Activated T-helper 1 cell treated with anti-CD3 and anti-CD28 coated beads, Interleukin-2, amount 50 U/mL, for 16 hours (primary cell): ENCODE measurements around the gene KCNK16.

Experiments used
- DNase-seq, 2 donors: peaks; one replicate each; pipeline ENCODE4 v3.0.0-alpha.2; 2020; ENCODE audit warnings: low read depth in 1 of 2, low spot score in 1 of 2

Gene KCNK16

GRCh38 chr6:39322306-39322850 is at the start of gene KCNK16:
KCNK16 (minus strand) TSS chr6:39322702; CDS start chr6:39322540, 162 bp downstream.
- DNase-seq, result no peak

- DNase-seq, result no peak
These were observed 47.9 kb upstream of the KCNK16 start for GRCh38 chr6:39370390-39370789.

- no peak for DNase-seq
These were observed 47.5 kb upstream of the KCNK16 start for GRCh38 chr6:39369987-39370386.

- DNase-seq, result no peak
These were observed 45.2 kb upstream of the KCNK16 start for GRCh38 chr6:39367700-39368099.

GRCh38 chr6:39366931-39367618 is 44.6 kb upstream of the KCNK16 start:
- DNase-seq, result no peak

- DNase-seq, result no peak
These were observed 43.0 kb upstream of the KCNK16 start for GRCh38 chr6:39365281-39366074.

GRCh38 chr6:39363280-39363679 is 40.8 kb upstream of the KCNK16 start:
- no peak for DNase-seq

GRCh38 chr6:39362487-39362865 is 40.0 kb upstream of the KCNK16 start:
- no peak for DNase-seq

GRCh38 chr6:39361657-39362486 is 39.4 kb upstream of the KCNK16 start:
- DNase-seq, result peak; percentile 7 to 16

- DNase-seq, result no peak
These were observed 37.9 kb upstream of the KCNK16 start for GRCh38 chr6:39360378-39360777.

- DNase-seq, result no peak
These were observed 35.6 kb upstream of the KCNK16 start for GRCh38 chr6:39357998-39358686.

GRCh38 chr6:39353698-39354315 is 31.3 kb upstream of the KCNK16 start:
- no peak for DNase-seq

GRCh38 chr6:39350723-39351505 is 28.4 kb upstream of the KCNK16 start:
- DNase-seq, result no peak

GRCh38 chr6:39348740-39349139 is 26.2 kb upstream of the KCNK16 start:
- no peak for DNase-seq

GRCh38 chr6:39347906-39348585 is 25.5 kb upstream of the KCNK16 start:
- DNase-seq, result peak; percentile 11 to 25

- DNase-seq, result no peak
These were observed 24.7 kb upstream of the KCNK16 start for GRCh38 chr6:39347206-39347605.

GRCh38 chr6:39344821-39345280 is 22.3 kb upstream of the KCNK16 start:
- DNase-seq, result no peak

GRCh38 chr6:39343396-39343870 is 20.9 kb upstream of the KCNK16 start:
- no peak for DNase-seq
